Measurements from ENCODE around the gene CCDC167. TPM values are rescaled to one million over a fixed set of nuclear protein-coding genes. Genes with fewer than 3 reads are reported as not detected.
A peak's percentile ranks its signal among the peaks of the same experiment; 100 is the strongest.

Gene CCDC167
- total RNA-seq, 1 donor from 2014 or later: 28.4 TPM

DNA sequence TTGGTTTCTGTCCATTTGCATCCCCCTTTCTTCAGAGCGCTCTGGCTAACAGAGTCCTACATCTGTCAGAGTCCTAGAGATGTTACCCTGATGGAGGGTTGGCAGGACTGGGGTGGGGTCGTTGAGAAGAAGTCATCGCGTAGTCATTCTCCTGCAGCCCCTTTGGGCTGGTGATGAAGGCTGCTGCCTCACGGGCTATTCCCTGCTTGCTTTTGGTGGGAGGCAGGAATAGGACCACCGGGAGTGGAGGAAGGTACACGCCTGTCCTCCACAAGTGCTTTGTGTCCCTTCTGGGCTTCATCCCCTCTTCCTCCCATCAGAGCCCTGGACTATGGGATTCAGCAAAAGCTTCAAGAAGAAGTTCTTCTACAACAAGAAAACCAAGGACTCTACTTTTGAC, 20.9 kb downstream of the CCDC167 start:
- Histone ChIP-seq H3K36me3 (peaks cover 74 to 95% of the 10 kb centered on the region in 2 donors), H3K4me1 (no peaks in the 10 kb centered on the region), H3K9me3 (no peaks in the 10 kb centered on the region), H3K27ac (no peak overlapping the region), H3K4me3 (no peak overlapping the region), H3K27me3 (no peaks in the 10 kb centered on the region)
- intact Hi-C loops (cut with DNase I): no loop called here
- TF ChIP-seq, protein P1, sequence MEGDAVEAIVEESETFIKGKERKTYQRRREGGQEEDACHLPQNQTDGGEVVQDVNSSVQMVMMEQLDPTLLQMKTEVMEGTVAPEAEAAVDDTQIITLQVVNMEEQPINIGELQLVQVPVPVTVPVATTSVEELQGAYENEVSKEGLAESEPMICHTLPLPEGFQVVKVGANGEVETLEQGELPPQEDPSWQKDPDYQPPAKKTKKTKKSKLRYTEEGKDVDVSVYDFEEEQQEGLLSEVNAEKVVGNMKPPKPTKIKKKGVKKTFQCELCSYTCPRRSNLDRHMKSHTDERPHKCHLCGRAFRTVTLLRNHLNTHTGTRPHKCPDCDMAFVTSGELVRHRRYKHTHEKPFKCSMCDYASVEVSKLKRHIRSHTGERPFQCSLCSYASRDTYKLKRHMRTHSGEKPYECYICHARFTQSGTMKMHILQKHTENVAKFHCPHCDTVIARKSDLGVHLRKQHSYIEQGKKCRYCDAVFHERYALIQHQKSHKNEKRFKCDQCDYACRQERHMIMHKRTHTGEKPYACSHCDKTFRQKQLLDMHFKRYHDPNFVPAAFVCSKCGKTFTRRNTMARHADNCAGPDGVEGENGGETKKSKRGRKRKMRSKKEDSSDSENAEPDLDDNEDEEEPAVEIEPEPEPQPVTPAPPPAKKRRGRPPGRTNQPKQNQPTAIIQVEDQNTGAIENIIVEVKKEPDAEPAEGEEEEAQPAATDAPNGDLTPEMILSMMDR (IDR thresholded peaks at IDR 0.05): no peak
- no peak for DNase-seq (ENCODE audit: low spot score in 2 of 2)

DNA sequence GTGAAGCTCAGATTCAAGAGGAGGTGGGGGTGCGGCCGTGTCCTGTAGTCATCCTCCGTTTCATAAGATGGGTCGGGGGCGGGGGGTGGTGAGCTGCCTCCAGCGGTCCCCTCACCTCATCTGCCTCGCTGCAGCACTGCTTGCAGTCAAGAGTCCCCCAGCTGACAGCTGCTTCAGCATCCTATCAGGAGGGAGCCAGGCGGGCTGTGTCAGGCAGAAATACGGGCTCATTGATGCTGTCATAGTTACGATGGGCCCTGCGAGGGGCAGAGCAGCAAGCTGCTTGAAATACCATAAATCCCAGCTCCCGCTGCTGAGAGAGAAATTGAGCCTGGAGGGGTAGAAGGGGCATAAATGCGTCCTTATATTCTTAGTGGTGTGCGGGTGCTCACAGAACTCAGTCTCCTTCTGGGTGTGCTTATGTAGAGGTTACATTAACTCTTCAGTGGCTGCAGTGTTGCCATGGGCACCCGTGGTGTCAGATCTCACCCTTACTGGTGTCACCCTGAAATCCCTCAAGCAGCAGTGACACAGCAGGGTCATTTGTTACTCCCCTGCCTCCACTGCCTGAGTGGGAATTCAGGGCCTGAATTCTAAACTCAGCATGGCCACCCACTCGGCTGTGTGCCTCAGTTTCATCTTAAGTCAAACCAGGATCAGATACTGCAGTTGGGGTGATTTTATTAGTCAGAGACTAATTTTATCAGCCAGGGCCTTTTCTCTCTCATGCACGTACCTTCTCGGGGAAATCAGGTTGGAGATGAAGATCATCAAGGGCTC, 21.8 kb downstream of the CCDC167 start:
- DNase-seq (ENCODE audit: low spot score in 2 of 2): no peak
- no peak overlapping the region for H3K27ac ChIP-seq
- no peaks in the 10 kb centered on the region for H3K9me3 ChIP-seq
- TF ChIP-seq, protein P1 (IDR thresholded peaks at IDR 0.05): no peak
- intact Hi-C loops (cut with DNase I): no loop called here
- H3K4me1 ChIP-seq: no peaks in the 10 kb centered on the region
- no peak overlapping the region for H3K4me3 ChIP-seq
- H3K27me3 ChIP-seq: no peaks in the 10 kb centered on the region
- H3K36me3 ChIP-seq: peaks cover 69 to 93% of the 10 kb centered on the region in 2 donors

DNA sequence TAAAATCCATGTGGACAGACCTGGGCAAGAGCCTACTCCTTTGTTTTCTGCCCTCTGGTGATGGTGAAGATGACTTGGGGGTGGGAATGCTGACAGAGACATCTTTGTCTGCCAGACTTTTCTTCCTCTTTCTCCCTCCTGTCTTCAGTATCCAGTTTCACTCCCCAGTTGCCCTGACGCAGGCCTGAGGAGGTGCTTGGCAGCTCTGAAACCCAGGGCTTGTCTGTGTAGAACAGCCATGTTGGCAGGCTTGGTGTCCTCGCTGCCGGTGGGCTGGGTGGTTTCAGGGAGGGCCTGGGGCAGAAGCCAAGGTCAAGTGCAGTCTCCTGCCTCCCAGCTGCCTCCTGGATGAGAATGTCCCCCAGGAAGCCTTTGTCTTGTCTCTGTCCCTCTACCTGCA, 22.5 kb downstream of the CCDC167 start:
- Histone ChIP-seq H3K27me3 (no peaks in the 10 kb centered on the region), H3K27ac (no peak overlapping the region), H3K36me3 (peaks cover 69 to 93% of the 10 kb centered on the region in 2 donors), H3K4me1 (no peaks in the 10 kb centered on the region), H3K4me3 (no peak overlapping the region), H3K9me3 (no peaks in the 10 kb centered on the region)
- TF ChIP-seq, protein P1 (IDR thresholded peaks at IDR 0.05): no peak
- DNase-seq (ENCODE audit: low spot score in 2 of 2): no peak
- intact Hi-C loops (cut with DNase I): no loop called here

DNA sequence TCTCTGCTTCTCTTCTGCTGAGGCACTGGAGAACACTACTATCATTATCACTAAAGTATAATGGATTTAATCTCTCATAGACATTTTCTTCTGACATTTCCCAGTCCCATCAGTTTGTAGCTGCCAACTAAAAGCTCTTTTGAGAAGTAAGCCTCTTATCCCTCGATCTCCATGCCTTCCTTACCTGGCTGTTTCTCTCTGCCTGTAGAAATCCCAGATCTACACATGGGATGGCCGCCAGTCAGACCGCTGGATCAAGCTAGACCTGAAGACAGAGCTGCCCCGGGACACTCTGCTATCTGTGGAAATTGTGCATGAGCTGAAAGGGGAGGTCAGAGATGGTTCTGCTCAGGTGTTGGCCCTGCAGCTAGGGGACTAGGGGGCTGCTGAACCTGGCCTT, 25.4 kb downstream of the CCDC167 start:
- no peak overlapping the region for H3K4me3 ChIP-seq

DNA sequence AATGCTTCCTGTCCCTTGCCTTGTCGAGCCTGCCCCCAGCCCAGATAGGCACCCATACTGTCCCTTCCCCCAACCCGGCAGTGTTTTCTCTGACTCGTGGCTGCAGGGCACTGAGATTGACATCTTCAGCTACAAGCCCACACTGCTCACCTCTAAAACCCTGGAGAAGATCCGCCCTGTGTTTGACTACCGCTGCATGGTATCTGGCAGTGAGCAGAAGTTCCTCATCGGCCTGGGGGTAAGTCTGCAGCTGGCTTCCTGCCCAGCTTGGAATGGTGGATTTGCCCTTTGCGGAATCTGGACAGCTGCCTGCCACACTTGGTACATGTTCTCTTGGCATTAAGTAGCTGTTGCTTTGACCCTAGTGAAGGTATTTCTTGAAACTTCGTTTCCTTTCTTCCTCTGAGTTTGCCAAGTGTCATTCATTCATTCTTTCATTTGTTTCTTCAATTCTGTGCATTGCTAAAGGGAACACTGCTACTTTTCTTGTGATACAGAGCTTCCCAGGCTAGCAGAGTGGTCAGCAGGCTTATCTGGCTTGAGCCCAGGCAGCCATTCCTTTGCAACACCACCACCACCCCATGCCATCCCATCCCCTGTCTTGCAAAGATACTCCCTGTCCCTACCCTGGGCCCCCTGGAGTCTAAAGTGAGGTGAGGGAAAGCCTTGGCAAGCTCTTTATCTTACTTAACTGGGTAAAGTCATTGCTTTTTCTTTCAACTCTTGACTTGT, 26.2 kb downstream of the CCDC167 start:
- Histone ChIP-seq H3K4me3 (no peak overlapping the region), H3K9me3 (no peaks in the 10 kb centered on the region), H3K27me3 (no peaks in the 10 kb centered on the region), H3K4me1 (no peaks in the 10 kb centered on the region), H3K27ac (no peak overlapping the region), H3K36me3 (peaks cover 45 to 80% of the 10 kb centered on the region in 2 donors)
- TF ChIP-seq, protein P1 (IDR thresholded peaks at IDR 0.05): no peak
- intact Hi-C loops (cut with DNase I): no loop called here
- DNase-seq (ENCODE audit: low spot score in 2 of 2): peak in 1 of 2 donors; percentile 60

More for the DNA sequence above, 25.4 kb downstream of the CCDC167 start:
- Histone ChIP-seq H3K27me3 (no peaks in the 10 kb centered on the region), H3K36me3 (peaks cover 53 to 87% of the 10 kb centered on the region in 2 donors), H3K4me1 (no peaks in the 10 kb centered on the region), H3K27ac (no peak overlapping the region), H3K9me3 (no peaks in the 10 kb centered on the region)
- TF ChIP-seq, protein P1 (IDR thresholded peaks at IDR 0.05): no peak
- no peak for DNase-seq (ENCODE audit: low spot score in 2 of 2)
- intact Hi-C loops (cut with DNase I): no loop called here
